H1 (cell line): Measurements from ENCODE around the gene MRPL16.

Experiments
- ASH2L ChIP-seq: fragments of 200-600, 300-600 bp; sonication (generic); IDR thresholded peaks from one replicate; pipeline ENCODE4 v1.7.1; 2017; ENCODE audit warnings: low read length
- BCL11A ChIP-seq, 2 experiments: IDR thresholded peaks; one replicate each; pipeline ENCODE4 v1.6.1; 2011; ENCODE audit warnings: low read depth in 2 of 2, low read length in 2 of 2, mild to moderate bottlenecking in 2 of 2
- CBX8 ChIP-seq: fragments of 300-800, 300-1000 bp; sonication (generic); IDR thresholded peaks from 2 replicates; pipeline ENCODE4 v1.7.1; 2016; ENCODE audit warnings: low read depth, low read length, borderline replicate concordance
- CEBPB ChIP-seq: IDR thresholded peaks from 2 replicates; pipeline ENCODE4 v1.6.1; 2012; ENCODE audit warnings: low read depth, low read length
- CHD2 ChIP-seq: IDR thresholded peaks from 2 replicates; pipeline ENCODE4 v1.6.1; 2012; ENCODE audit warnings: low read length, improper control_type of control experiment
- CREB1 ChIP-seq: IDR thresholded peaks from 2 replicates; pipeline ENCODE4 v1.6.1; 2012; ENCODE audit warnings: inconsistent platforms
- CTCF ChIP-seq, 3 experiments: IDR thresholded peaks; 1 replicate in 2 of 3; 2 replicates in 1 of 3; pipeline versions ENCODE4 v1.5.1 to v1.6.1; 2011; ENCODE audit warnings: low read length in 3 of 3, mild to moderate bottlenecking in 3 of 3, inconsistent platforms in 2 of 3, low read depth in 1 of 3, moderate library complexity in 1 of 3; ENCODE audit not compliant: insufficient read depth in 1 of 3; ENCODE audit errors: control extremely low read depth in 1 of 3
- GABPA ChIP-seq: IDR thresholded peaks from 2 replicates; pipeline ENCODE4 v1.6.1; 2011; ENCODE audit warnings: mild to moderate bottlenecking, low read length, moderate library complexity, borderline replicate concordance; ENCODE audit not compliant: insufficient read depth
- HDAC2 ChIP-seq, 2 experiments: fragments of 300-600 bp in 1 of 2; sonication (generic) in 1 of 2; IDR thresholded peaks; 2 replicates each; pipeline ENCODE4 v1.6.1; 2011 to 2012; ENCODE audit warnings: low read depth in 2 of 2, low read length in 2 of 2, mild to moderate bottlenecking in 2 of 2, moderate library complexity in 2 of 2, borderline replicate concordance in 1 of 2, inconsistent platforms in 1 of 2
- MAFK ChIP-seq: IDR thresholded peaks from 2 replicates; pipeline ENCODE4 v1.6.1; 2012; ENCODE audit warnings: low read depth, mild to moderate bottlenecking, improper control_type of control experiment, low read length
- POLR2A ChIP-seq, 2 experiments: IDR thresholded peaks; 1 replicate in 1 of 2; 2 replicates in 1 of 2; pipeline ENCODE4 v1.6.1; 2011; ENCODE audit warnings: low read depth in 2 of 2, low read length in 2 of 2, mild to moderate bottlenecking in 2 of 2; ENCODE audit errors: control extremely low read depth in 1 of 2
- TAF1 ChIP-seq: IDR thresholded peaks from 2 replicates; pipeline ENCODE4 v1.6.1; 2011; ENCODE audit warnings: mild to moderate bottlenecking, low read depth, low read length
- YY1 ChIP-seq: IDR thresholded peaks from 2 replicates; pipeline ENCODE4 v1.6.1; 2011; ENCODE audit warnings: low read depth, mild to moderate bottlenecking, low read length

- TF ChIP-seq CTCF (IDR thresholded peaks at IDR 0.05; ENCODE audit: control extremely low read depth in 1 of 3, insufficient read depth in 1 of 3, low read depth in 1 of 3, low read length in 3 of 3) (no peak), POLR2A (IDR thresholded peaks at IDR 0.05; ENCODE audit: control extremely low read depth in 1 of 2, low read depth in 2 of 2, low read length in 2 of 2) (no peak), CREB1 (no peak), TAF1 (no peak), HDAC2 (IDR thresholded peaks at IDR 0.05; ENCODE audit: borderline replicate concordance in 1 of 2, low read depth in 2 of 2, low read length in 2 of 2) (no peak), YY1 (no peak), MAFK (no peak), CBX8 (no peak), ASH2L (no peak), BCL11A (IDR thresholded peaks at IDR 0.05; ENCODE audit: low read depth in 2 of 2, low read length in 2 of 2) (no peak), CHD2 (no peak), CEBPB (no peak), GABPA (no peak)
These were observed 39.0 kb downstream of the MRPL16 start for GRCh38 chr11:59771605-59772004.
